Astrocyte (in vitro differentiated cells and primary cell): ENCODE results near the gene LIMK2. TPM values are rescaled to one million over a fixed set of nuclear protein-coding genes. Genes with fewer than 3 reads are reported as not detected.

ENCODE experiments used
- DNase-seq: peaks from one replicate; pipeline ENCODE4 v3.0.0-alpha.2; 2010; ENCODE audit warnings: low read depth
- FAIRE-seq: peaks from 2 replicates; lab custom pipeline; 2011; peaks lifted over from hg19 to GRCh38; lab: Jason Lieb, UNC
- H2AFZ ChIP-seq: 2 replicates; pipeline ENCODE4 v1.6.0; 2012; ENCODE audit warnings: low read depth, low read length, inconsistent platforms
- H3K27ac ChIP-seq: 2 replicates; pipeline ENCODE4 v1.5.1; 2011; ENCODE audit warnings: low read depth, low read length, inconsistent platforms
- H3K27me3 ChIP-seq: 2 replicates; pipeline ENCODE4 v1.6.0; 2011; ENCODE audit warnings: low read length, inconsistent platforms; ENCODE audit not compliant: insufficient read depth
- H3K36me3 ChIP-seq: 2 replicates; pipeline ENCODE4 v1.5.1; 2011; ENCODE audit warnings: low read length, inconsistent platforms; ENCODE audit not compliant: insufficient read depth
- H3K4me1 ChIP-seq: 2 replicates; pipeline ENCODE4 v1.5.1; 2011; ENCODE audit warnings: low read length, inconsistent platforms; ENCODE audit not compliant: insufficient read depth
- H3K4me2 ChIP-seq: 2 replicates; pipeline ENCODE4 v1.6.0; 2012; ENCODE audit warnings: low read length, inconsistent platforms
- H3K4me3 ChIP-seq: 2 replicates; pipeline ENCODE4 v1.5.1; 2011; ENCODE audit warnings: low read depth, mild to moderate bottlenecking, low read length, inconsistent platforms; ENCODE audit not compliant: insufficient read depth
- H3K79me2 ChIP-seq: 2 replicates; pipeline ENCODE4 v1.6.0; 2012; ENCODE audit warnings: mild to moderate bottlenecking, low read length, inconsistent platforms; ENCODE audit not compliant: insufficient read depth
- H3K9ac ChIP-seq: 2 replicates; pipeline ENCODE4 v1.6.0; 2012; ENCODE audit warnings: mild to moderate bottlenecking, low read length, inconsistent platforms
- H3K9me3 ChIP-seq: 2 replicates; pipeline ENCODE4 v1.5.1; 2012; ENCODE audit warnings: low read depth, mild to moderate bottlenecking, low read length, inconsistent platforms; ENCODE audit not compliant: insufficient read depth
- H4K20me1 ChIP-seq: 2 replicates; pipeline ENCODE4 v1.6.0; 2012; ENCODE audit warnings: low read length, inconsistent platforms; ENCODE audit not compliant: insufficient read depth
- H3K27ac Mint-ChIP-seq: one replicate; pipeline ENCODE4 v1.8.0; 2021; ENCODE audit warnings: mild to moderate bottlenecking, mixed read lengths; ENCODE audit not compliant: unreplicated experiment
- H3K27me3 Mint-ChIP-seq: one replicate; pipeline ENCODE4 v1.8.0; 2021; ENCODE audit warnings: low read depth, mixed read lengths; ENCODE audit not compliant: unreplicated experiment
- H3K36me3 Mint-ChIP-seq: one replicate; pipeline ENCODE4 v1.8.0; 2021; ENCODE audit warnings: low read depth, mixed read lengths; ENCODE audit not compliant: unreplicated experiment
- H3K4me1 Mint-ChIP-seq: one replicate; pipeline ENCODE4 v1.8.0; 2021; ENCODE audit warnings: low read depth, mixed read lengths; ENCODE audit not compliant: unreplicated experiment
- H3K4me3 Mint-ChIP-seq: one replicate; pipeline ENCODE4 v1.8.0; 2021; ENCODE audit warnings: mild to moderate bottlenecking, moderate library complexity, mixed read lengths; ENCODE audit not compliant: unreplicated experiment
- H3K9me3 Mint-ChIP-seq: one replicate; pipeline ENCODE4 v1.8.0; 2021; ENCODE audit warnings: mild to moderate bottlenecking, mixed read lengths; ENCODE audit not compliant: unreplicated experiment
- EZH2 ChIP-seq: IDR thresholded peaks from 2 replicates; pipeline ENCODE4 v1.6.1; 2012; ENCODE audit warnings: mild to moderate bottlenecking, low read length, inconsistent platforms; ENCODE audit not compliant: insufficient read depth
- total RNA-seq: library from RNA; stranded (reverse); gene quantifications from 2 replicates; pipeline ENCODE4 v1.2.1, GENCODE V29; 2021
- TF ChIP-seq, protein P1 (sequence below): IDR thresholded peaks from 2 replicates; pipeline ENCODE4 v1.5.1; 2011; ENCODE audit warnings: low read depth, mild to moderate bottlenecking, inconsistent platforms, low read length, moderate library complexity; ENCODE audit not compliant: insufficient read depth

LIMK2 gene
- total RNA-seq, 1 donor from 2014 or later, result 128 TPM

DNA sequence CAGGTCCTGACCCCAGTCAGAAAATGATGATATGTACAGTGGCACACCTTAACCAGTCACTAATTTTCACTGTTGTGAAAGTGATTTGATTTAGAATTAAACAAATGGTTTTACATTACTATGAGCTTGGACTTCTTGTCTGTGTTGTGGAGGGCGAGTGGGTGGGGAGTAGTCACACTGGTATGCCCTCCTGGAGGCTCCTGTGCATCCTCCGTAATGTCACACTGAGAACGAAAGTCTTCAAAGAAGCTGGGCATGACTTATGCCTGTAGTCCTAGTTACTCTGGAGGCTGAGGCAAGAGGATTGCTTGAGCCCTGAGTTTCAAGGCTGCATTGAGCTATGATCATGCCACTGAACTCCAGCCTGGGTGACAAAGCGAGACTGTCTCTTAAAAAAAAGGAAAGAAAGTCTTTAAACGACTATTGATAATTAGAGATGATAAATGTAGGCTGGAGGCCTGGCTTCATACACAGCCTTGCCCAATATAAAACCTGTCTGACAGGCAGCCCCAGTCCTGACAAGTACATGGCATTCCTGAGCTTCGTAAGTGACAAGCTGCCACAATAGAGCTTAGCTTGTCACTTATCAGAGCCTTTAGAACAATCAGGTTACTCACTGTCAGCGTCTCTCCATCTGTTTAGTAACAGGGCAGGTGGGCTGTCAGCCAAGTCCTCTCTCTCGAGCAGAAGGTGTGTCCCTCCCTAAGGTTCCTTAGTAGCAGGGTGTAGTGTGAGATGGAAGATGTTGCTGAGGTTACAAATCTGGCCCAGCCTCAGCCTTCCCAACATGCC is 5.0 kb upstream of the LIMK2 start:
- H3K36me3 Mint-ChIP-seq, result peaks cover 10% of the 10 kb centered on the region
- no peak overlapping the region for H3K4me3 Mint-ChIP-seq
- H3K9me3 ChIP-seq, result no peaks in the 10 kb centered on the region
- no peaks in the 10 kb centered on the region for H3K27me3 Mint-ChIP-seq
- H3K27ac Mint-ChIP-seq, result no peak overlapping the region
- peaks cover 5% of the 10 kb centered on the region for H3K36me3 ChIP-seq
- peaks cover 4% of the 10 kb centered on the region for H3K4me1 ChIP-seq
- H3K4me1 Mint-ChIP-seq, result peaks cover 7% of the 10 kb centered on the region
- no peak overlapping the region for H3K4me2 ChIP-seq
- no peak overlapping the region for H3K27ac ChIP-seq
- H2AFZ ChIP-seq, result no peak overlapping the region
- no peak overlapping the region for H3K9ac ChIP-seq
- DNase-seq, result no peak
- H3K79me2 ChIP-seq, result no peaks in the 10 kb centered on the region
- H4K20me1 ChIP-seq, result no peaks in the 10 kb centered on the region
- H3K9me3 Mint-ChIP-seq, result no peaks in the 10 kb centered on the region
- no peak for FAIRE-seq
- no peak for TF ChIP-seq EZH2
- TF ChIP-seq, protein P1, sequence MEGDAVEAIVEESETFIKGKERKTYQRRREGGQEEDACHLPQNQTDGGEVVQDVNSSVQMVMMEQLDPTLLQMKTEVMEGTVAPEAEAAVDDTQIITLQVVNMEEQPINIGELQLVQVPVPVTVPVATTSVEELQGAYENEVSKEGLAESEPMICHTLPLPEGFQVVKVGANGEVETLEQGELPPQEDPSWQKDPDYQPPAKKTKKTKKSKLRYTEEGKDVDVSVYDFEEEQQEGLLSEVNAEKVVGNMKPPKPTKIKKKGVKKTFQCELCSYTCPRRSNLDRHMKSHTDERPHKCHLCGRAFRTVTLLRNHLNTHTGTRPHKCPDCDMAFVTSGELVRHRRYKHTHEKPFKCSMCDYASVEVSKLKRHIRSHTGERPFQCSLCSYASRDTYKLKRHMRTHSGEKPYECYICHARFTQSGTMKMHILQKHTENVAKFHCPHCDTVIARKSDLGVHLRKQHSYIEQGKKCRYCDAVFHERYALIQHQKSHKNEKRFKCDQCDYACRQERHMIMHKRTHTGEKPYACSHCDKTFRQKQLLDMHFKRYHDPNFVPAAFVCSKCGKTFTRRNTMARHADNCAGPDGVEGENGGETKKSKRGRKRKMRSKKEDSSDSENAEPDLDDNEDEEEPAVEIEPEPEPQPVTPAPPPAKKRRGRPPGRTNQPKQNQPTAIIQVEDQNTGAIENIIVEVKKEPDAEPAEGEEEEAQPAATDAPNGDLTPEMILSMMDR, result no peak
- H3K4me3 ChIP-seq, result no peak overlapping the region
- no peaks in the 10 kb centered on the region for H3K27me3 ChIP-seq

- no peak overlapping the region for H3K9ac ChIP-seq
- H3K36me3 Mint-ChIP-seq, result peaks cover 9% of the 10 kb centered on the region
- H4K20me1 ChIP-seq, result no peaks in the 10 kb centered on the region
- TF ChIP-seq, protein P1, result no peak
- H3K9me3 Mint-ChIP-seq, result no peaks in the 10 kb centered on the region
- H2AFZ ChIP-seq, result no peak overlapping the region
- H3K27me3 ChIP-seq, result no peaks in the 10 kb centered on the region
- FAIRE-seq (no peak), DNase-seq (no peak)
- peaks cover 10% of the 10 kb centered on the region for H3K4me1 ChIP-seq
- no peak overlapping the region for H3K27ac Mint-ChIP-seq
- no peaks in the 10 kb centered on the region for H3K9me3 ChIP-seq
- H3K4me2 ChIP-seq, result no peak overlapping the region
- H3K27ac ChIP-seq, result no peak overlapping the region
- peaks cover 13% of the 10 kb centered on the region for H3K79me2 ChIP-seq
- no peak overlapping the region for H3K4me3 ChIP-seq
- no peaks in the 10 kb centered on the region for H3K36me3 ChIP-seq
- no peaks in the 10 kb centered on the region for H3K27me3 Mint-ChIP-seq
- H3K4me3 Mint-ChIP-seq, result peak overlapping the region; percentile 58
- peaks cover 7% of the 10 kb centered on the region for H3K4me1 Mint-ChIP-seq
These were observed 1.3 kb upstream of the LIMK2 start for GRCh38 chr22:31210556-31211421.
